HG02763 (cell line): ENCODE measurements around the gene ZNF25.
"Not testable (repeated sequence)": the region's sequence is repeated elsewhere in the genome, so short reads cannot be mapped to it uniquely, and the experiment has no call there.

Experiments used
- ATAC-seq: cut with Tn5 transposase; IDR thresholded peaks from one replicate; pipeline ENCODE4 v1.9.1; 2021; ENCODE audit warnings: mild to moderate bottlenecking, moderate library complexity; ENCODE audit not compliant: unreplicated experiment

The ZNF25 gene

GRCh38 chr10:37948210-37948609 lies 28.2 kb downstream of the ZNF25 start:
- no peak for ATAC-seq

- no peak for ATAC-seq
These were observed 28.9 kb downstream of the ZNF25 start for GRCh38 chr10:37947526-37947925.

DNA sequence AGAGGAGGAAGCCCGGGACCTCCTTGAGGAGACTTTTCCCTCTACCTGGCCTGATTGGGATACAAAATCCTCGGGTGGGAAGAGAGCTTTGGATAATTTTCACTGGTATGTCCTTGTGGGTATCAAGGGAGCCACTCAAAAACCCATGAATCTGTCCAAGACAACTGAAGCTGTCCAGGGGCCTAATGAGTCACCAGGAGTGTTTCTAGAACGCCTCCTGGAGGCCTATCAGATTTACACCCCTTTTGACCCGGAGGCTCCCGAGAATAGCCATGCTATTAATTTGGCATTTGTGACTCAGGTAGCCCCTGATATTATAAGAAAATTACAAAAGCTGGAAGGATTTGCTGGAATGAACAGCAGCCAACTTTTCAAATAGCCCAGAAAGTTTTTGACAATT lies 38.6 kb downstream of the ZNF25 start:
- no peak for ATAC-seq

DNA sequence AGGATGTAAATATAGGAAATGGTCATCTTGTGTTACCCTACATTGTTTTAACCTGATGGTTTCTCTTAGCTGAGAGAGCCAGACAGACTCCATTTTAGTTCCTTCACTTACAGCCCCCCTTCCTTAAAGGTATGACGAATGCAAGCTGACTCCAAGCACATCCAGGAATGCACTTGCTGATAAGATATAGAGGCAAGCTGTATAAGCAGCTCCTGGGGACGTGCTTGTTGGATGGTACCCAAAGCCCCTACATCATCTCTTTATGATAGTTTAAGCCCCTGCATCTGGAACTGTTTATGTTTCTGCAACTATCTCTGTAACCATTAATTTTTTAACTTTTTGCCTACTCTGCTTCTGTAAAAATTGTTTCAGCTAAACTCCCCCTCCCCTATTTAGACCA lies 41.7 kb downstream of the ZNF25 start:
- no peak for ATAC-seq

GRCh38 chr10:37930423-37930822 lies 46.0 kb downstream of the ZNF25 start:
- no peak for ATAC-seq

DNA sequence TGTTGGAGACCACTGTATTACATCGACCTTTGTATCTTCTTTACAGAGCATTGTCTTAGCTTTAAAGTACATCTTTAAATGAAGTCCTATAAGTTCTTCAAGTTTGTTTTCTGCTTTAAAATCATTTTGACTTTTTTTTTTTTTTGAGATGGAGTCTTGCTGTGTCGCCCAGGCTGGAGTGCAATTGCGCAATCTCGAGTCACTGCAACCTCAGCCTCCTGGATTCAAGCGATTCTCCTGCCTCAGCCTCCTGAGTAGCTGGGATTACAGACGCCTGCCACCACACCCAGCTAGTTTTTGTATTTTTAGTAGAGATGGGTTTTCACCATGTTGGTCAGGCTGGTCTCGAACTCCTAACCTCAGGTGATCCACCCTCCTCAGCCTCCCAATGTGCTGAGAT lies 68.3 kb downstream of the ZNF25 start:
- ATAC-seq: not testable (repeated sequence)

- no peak for ATAC-seq
These were observed 70.1 kb downstream of the ZNF25 start for GRCh38 chr10:37906382-37906781.
